Transverse colon (tissue), 4 donors: Measurements from ENCODE around the gene SSU72.
"Not testable (repeated sequence)": the region's sequence is repeated elsewhere in the genome, so short reads cannot be mapped to it uniquely, and the experiment has no call there.

ENCODE experiments used
- CTCF ChIP-seq, 5 experiments: fragments of 200-600 bp in 3 of 5; fragments of 450-650 bp in 2 of 5; sonication (generic) in 3 of 5; IDR thresholded peaks; 1 replicate in 2 of 5; 2 replicates in 3 of 5; pipeline ENCODE4 v1.5.1; 2016 to 2017; ENCODE audit warnings: antibody characterized with exemption in 5 of 5, inconsistent platforms in 3 of 5, mild to moderate bottlenecking in 2 of 5, moderate library complexity in 1 of 5
- EP300 ChIP-seq: sonication (generic); formaldehyde crosslinking; IDR thresholded peaks from one replicate; pipeline ENCODE4 v1.6.1; 2017; ENCODE audit warnings: antibody characterized with exemption, low read depth
- POLR2A ChIP-seq: fragments of 450-650 bp; IDR thresholded peaks from one replicate; pipeline ENCODE4 v1.6.1; 2016; ENCODE audit warnings: antibody characterized with exemption, mild to moderate bottlenecking, moderate library complexity
- POLR2AphosphoS5 ChIP-seq, 3 donors: sonication (generic); formaldehyde crosslinking; IDR thresholded peaks; one replicate each; pipeline ENCODE4 v1.6.1; 2016; ENCODE audit warnings: antibody characterized with exemption in 3 of 3

- TF ChIP-seq POLR2A; EP300; CTCF (IDR thresholded peaks at IDR 0.05); POLR2AphosphoS5 (IDR thresholded peaks at IDR 0.05): not testable (repeated sequence)
Measured at GRCh38 chr1:1523651-1524050, 51.0 kb downstream of the SSU72 start.
